D721Med (cell line): Measurements from ENCODE around the gene PAIP2.
"Not testable (repeated sequence)": the region's sequence is repeated elsewhere in the genome, so short reads cannot be mapped to it uniquely, and the experiment has no call there.

Experiments used
- DNase-seq: peaks from one replicate; pipeline ENCODE4 v3.0.0; 2011; ENCODE audit warnings: low spot score; ENCODE audit not compliant: insufficient read length
- FAIRE-seq: peaks from 2 replicates; lab custom pipeline; 2011; peaks lifted over from hg19 to GRCh38; lab: Jason Lieb, UNC
- TF ChIP-seq, protein P1 (sequence below): IDR thresholded peaks from 2 replicates; pipeline ENCODE4 v1.5.1; 2012; ENCODE audit warnings: mild to moderate bottlenecking, control low read depth; ENCODE audit not compliant: insufficient read depth; ENCODE audit errors: missing control alignments

The PAIP2 gene

DNA sequence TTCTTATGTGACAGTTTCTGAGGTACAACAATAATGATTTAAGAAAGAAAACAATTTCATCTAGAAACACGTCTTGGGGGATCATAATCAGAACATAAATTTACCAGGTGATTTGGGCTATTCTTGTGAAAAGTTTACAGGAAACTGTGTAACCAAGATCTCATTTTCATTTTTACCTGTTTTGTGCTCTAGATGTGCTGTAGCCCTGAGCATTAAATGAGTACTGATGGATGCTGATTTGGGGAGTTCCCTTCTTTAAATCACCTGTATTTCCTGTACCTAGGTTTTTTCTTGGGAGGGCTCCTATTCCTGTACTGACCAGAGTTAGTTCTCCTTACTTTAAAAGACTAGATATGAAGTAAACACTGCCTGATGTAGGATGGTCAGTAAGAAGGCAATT lies 35.5 kb upstream of the PAIP2 start:
- TF ChIP-seq, protein P1, sequence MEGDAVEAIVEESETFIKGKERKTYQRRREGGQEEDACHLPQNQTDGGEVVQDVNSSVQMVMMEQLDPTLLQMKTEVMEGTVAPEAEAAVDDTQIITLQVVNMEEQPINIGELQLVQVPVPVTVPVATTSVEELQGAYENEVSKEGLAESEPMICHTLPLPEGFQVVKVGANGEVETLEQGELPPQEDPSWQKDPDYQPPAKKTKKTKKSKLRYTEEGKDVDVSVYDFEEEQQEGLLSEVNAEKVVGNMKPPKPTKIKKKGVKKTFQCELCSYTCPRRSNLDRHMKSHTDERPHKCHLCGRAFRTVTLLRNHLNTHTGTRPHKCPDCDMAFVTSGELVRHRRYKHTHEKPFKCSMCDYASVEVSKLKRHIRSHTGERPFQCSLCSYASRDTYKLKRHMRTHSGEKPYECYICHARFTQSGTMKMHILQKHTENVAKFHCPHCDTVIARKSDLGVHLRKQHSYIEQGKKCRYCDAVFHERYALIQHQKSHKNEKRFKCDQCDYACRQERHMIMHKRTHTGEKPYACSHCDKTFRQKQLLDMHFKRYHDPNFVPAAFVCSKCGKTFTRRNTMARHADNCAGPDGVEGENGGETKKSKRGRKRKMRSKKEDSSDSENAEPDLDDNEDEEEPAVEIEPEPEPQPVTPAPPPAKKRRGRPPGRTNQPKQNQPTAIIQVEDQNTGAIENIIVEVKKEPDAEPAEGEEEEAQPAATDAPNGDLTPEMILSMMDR: no peak
- no peak for FAIRE-seq
- no peak for DNase-seq

DNA sequence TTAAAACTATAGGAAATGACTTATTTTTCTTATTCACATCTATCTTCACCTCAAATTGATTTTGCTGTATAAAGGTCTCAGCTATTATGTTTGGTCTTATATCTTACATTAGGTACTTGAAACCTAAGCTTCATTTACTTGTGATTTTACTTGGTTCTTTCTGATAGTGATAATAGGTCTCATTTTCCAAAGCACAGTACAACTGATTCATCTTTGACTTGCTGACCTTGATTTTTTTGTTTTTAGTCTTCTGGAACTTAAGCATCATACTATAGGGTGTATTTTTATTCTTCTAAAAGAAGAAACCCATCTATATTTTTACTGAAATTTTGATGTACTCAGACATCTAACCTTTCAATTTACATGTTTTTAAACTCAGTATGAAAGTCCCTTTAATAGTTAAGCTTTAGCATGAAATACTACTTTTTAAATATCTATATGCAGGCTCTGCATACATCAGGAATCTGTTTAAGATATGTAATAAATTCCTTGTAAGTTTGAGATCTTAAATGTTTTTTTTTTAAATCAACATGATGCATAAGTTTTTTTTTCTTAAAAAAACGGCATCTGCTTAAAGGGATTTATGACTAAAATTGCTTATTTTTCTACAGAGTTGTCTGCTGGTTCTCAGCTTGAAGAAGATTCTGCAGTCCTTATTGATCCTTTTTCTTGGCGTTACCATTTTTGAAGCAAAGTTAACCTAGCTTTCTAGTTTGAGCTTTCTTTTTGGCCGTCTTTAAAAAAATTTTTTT lies 34.9 kb upstream of the PAIP2 start:
- TF ChIP-seq, protein P1: no peak
- DNase-seq (no peak), FAIRE-seq (peak; percentile 60)

DNA sequence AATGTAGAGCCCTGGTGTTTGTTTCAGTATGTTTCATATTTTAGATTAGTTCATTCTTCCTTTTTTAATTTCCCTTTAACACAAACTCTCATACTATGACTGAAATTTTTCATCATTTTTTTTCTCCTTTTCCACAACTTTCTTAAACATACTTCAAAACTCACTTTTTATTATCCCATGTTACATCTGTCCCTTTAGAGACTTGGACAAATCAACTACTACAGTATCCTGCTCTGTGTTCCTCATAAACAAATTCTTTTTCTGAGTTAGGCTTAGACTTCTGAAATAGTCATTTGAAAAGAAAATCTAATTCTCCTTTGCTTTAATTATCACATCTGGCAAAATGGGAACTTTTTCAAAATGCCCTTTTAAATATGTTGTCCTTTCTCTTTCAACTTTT lies 32.9 kb upstream of the PAIP2 start:
- TF ChIP-seq, protein P1: no peak
- DNase-seq (no peak), FAIRE-seq (peak; percentile 55)

DNA sequence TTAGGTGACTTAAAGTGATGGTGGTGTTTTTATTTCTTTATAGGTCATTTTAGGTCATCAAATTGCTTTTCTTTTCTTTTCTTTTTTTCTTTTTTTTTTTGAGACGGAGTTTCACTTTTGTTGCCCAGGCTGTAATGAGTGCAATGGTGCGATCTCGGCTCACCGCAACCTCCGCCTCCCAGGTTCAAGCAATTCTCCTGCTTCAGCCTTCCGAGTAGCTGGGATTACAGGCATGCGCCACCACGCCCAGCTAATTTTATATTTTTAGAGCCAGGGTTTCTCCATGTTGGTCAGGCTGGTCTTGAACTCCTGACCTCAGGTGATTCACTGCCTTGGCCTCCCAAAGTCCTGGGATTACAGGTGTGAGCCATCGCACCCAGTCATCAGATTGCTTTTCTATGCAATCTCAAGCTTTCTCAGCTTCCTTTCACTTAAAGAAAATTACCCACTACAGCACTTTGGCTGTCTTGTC lies 30.9 kb upstream of the PAIP2 start:
- DNase-seq: not testable (repeated sequence)

DNA sequence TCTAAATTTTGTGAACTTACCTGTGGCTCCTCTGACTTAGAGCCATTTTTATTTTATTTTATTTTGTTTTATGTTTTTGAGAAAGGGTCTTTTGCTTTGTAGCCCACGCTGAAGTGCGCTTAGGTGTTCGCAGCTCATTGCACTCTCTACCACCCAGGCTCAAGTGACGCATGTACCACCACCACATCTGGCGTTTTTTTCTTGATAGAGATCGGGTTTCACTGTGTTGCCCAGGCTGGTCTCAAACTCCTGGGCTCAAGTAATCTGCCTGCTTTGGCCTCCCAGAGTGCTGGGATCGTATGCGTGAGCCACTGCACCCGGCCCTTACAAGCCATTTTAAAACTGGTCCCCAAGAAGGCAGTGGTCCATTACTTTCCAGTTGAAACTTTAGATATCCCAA lies 29.6 kb upstream of the PAIP2 start:
- TF ChIP-seq, protein P1: no peak
- DNase-seq: no peak
- FAIRE-seq: no peak

More for the DNA sequence above, 30.9 kb upstream of the PAIP2 start:
- not testable (repeated sequence) for FAIRE-seq

DNA sequence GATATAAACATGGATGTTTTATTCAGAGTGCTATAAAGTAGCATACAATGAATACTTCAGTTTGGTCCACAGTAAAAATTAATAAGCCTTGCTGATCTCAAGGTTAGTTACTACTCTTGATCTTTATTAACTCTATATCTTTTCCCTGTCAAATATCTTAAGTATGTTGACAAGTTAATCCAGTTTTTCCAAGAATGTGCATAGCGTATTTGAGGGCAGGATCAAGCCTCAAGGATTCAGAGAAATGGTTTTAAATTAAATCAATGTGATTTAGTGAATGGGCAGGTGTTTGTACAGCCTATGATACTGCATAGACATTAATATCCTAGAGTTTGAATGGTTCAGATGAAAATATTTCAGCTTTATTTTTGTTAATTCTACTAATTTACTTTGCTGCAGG lies 27.4 kb upstream of the PAIP2 start:
- TF ChIP-seq, protein P1: no peak
- DNase-seq (no peak), FAIRE-seq (no peak)

DNA sequence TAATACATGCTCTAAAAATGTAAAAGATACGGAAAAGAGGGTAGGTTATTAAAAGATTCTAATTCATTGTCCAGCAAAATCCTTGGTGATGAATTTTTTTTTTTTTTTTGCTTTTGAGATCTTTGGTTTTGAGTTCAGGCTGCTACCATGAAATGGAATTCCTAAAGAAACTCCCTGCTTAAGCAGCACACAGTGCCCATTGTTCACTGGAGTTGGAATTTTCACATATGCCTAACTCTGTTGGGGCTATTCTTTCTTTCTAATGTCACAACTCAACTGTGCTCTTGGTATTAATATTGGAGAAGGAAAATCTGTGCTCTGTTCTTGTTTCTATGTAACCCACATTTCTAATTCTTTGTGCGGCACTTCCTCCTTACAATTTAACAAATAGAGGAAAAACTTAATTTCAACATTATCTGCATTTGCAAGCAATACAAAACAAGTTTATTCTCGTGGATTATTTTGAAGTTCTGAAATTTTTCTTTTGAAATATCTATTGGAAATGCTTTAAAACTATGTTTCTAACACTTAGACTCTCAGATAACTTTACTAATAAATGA lies 26.5 kb upstream of the PAIP2 start:
- DNase-seq (no peak), FAIRE-seq (no peak)
- TF ChIP-seq, protein P1: no peak
